Activated naive CD4-positive, alpha-beta T cell treated with anti-CD3 and anti-CD28 coated beads, Interleukin-2, amount 50 U/mL, for 16 hours (primary cell): ENCODE measurements around the gene AP1S1.

Experiments used
- DNase-seq: peaks from one replicate; pipeline ENCODE4 v3.0.0-alpha.2; 2020

The AP1S1 gene

GRCh38 chr7:101159696-101160674 lies 5.7 kb downstream of the AP1S1 start:
- no peak for DNase-seq

DNA sequence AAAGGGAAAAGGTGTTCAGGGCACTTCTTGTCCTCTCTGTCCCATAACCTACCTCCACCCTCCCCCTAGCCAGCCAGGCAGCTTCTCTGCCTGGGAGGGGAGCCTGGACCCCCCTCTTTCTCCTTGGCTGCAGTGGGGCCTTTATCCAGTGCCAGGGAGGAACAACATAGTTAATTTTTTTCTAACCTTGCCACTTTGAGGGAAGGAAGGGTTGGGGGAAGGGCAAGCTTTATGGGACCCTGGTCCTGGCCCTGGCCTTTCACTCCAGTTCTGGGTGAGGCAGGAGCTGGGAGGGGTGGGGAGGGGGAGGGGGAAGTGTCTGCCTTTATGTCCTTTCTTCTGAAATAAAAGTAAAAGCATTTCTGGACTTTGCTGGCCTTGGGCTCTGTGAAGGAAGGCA lies 6.6 kb downstream of the AP1S1 start:
- DNase-seq: no peak

DNA sequence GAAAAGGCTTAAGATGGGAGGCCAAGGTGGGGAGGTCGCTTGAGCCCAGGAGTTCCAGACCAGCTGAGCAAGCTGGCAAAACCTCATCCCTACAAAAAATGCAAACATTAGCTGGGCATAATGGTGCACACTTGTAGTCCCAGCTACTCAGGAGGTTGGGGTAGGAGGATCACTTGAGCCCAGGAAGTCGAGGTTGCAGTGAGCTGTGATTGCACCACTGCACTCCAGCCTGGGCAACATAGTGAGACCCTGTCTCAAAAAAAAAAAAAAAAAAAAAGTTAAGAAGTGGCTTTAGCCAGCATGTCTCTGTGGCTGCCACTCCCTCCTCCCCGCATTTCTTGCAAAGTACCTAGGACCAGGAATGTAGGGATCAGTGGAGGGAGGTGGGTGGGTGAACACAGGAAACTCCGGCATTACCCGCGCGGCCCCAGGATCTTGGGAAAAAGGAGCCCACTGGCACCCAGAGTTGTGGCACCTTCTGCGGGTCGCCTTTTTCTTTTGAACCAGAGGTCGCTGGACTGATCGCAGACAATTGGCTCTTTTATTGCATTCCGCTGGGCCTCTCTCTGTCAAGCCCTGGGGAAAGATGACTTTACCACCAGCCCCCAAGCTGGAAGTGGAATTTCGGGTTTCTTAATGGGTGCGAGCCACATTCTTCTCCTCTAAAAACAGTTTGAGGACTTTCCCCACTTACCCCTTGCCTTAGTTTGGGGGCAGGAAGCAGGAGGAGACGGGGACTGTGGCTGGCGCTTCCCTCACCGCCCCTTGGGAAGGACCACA lies 7.6 kb downstream of the AP1S1 start:
- no peak for DNase-seq

- DNase-seq: no peak
These were observed 8.4 kb downstream of the AP1S1 start for GRCh38 chr7:101162551-101163278.

- no peak for DNase-seq
These were observed 9.2 kb downstream of the AP1S1 start for GRCh38 chr7:101163279-101164070.

DNA sequence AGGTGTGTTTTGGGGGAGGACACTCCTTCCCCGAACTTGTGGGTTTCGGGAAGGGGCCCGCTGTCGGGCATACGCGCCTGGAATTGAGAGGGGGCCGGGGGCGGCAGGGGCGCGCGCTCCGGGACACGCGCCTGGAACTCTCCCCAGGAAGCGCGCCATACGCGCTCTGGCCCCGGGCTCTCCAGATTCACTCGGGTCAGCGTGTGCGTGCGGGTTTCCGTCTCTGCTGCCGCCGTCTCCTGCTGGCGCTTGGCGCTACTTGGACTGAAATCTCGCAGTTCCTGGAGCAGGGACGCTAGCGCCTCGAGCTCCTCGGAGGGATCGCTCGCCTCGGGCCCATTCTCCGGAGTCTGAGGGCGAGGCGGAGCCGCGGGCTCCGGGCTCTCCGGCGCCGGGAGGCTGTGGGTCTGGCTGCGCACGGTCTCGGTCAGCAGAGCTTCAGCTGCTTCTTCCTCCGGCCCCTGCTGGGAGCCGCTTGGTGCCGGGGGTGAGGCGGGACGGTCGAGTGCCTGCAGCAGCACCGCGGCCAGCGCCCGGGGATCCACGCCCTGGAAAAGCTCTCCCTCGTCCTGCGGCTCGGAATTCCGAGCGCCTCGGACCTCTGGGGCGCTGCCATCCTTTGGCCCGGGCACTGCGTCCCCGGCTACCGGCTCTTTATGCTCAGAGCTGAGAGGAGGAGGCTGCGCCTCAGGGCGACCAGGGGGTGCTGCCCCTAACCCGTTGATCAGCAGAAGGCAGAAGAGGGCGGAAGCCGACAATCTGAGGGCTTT lies 10.0 kb downstream of the AP1S1 start:
- no peak for DNase-seq

DNA sequence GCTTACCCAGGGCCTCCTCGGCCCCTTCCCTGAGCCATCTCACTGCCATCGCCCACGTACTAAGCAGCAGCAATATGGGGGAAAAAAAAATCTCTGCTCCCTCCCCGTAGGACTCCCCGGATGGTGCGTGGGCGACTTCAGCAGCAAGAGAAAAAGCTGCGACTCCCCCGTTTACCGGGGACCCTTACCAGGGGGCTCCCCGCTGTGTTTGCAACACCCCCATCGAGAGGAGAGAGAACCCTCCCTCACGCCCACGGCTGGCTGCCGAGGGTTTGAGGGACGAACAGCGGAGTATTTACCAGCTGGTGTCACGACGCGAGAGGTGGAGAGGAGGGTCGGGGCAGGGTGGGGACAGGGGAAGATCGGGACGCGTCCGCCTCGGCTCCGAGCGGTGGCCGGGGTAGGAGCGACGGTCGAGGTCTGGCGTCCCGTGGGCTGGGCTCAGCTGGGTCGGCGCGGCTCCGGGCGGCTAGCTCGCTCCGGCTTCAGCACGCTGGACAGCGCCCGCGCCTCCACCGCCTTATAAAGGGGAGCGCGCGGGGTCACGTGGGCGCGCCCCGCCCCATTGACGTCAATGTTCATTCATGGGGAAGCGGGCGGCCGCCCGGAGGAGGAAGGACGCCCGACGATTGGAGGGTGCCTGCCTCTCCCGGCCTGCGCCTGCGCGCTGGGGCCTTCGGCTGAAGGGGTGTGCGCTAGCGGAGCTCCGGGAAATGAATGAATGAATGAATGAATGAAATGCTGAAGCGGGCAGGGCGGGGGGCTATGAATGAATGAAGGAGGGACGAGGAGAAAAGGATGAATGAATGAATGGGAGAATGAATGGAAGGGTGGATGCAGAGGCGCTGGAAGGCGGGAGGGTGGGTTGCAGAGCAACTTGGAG lies 11.0 kb downstream of the AP1S1 start, which contains the start of gene VGF:
Gene VGF (minus strand): TSS at position 495 of the 883 bp plus-strand sequence. CDS start 726 bp downstream, outside the sequence.
- DNase-seq: peak; percentile 88

GRCh38 chr7:101165958-101166647 lies 11.8 kb downstream of the AP1S1 start:
- DNase-seq: no peak

GRCh38 chr7:101166648-101166908 lies 12.3 kb downstream of the AP1S1 start:
- DNase-seq: no peak

GRCh38 chr7:101166909-101167644 lies 12.8 kb downstream of the AP1S1 start:
- no peak for DNase-seq

GRCh38 chr7:101167645-101168411 lies 13.6 kb downstream of the AP1S1 start:
- no peak for DNase-seq

GRCh38 chr7:101168412-101169049 lies 14.3 kb downstream of the AP1S1 start:
- DNase-seq: peak; percentile 37

DNA sequence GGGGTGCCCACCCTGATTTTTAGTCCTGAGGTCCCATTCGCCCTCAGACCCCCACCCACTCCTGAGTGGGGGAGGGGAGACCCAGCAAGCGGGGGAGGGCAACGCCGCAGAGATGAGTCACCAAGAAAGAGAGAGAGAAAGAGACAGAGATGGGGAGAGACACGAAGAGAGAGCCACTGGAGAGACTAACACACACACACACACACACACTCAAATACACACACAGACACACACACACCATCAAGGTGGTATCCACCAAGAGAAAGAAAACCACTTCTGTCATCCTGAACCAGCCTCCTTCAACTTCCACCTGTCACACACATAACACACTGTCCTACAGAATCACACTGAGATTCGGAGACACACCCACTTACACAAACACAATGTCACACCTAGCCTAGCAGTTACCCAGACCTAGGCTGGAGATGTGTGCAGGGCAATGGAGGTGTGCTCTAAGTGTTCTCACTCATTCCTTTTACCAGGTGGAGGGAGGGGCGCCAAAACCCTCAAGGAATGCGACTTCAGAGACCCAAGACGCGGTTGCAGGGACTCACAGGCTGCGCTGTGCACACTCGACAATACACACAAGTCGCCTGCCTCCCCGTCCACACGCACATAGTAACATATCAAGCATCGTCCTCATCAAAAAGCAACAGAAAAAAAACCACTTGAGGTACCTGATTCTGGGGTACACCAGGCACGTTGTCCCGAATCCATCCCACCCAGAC lies 15.0 kb downstream of the AP1S1 start:
- no peak for DNase-seq

GRCh38 chr7:101169838-101170551 lies 15.7 kb downstream of the AP1S1 start:
- peak; percentile 81 for DNase-seq

GRCh38 chr7:101170617-101171441 lies 16.6 kb downstream of the AP1S1 start:
- DNase-seq: no peak

DNA sequence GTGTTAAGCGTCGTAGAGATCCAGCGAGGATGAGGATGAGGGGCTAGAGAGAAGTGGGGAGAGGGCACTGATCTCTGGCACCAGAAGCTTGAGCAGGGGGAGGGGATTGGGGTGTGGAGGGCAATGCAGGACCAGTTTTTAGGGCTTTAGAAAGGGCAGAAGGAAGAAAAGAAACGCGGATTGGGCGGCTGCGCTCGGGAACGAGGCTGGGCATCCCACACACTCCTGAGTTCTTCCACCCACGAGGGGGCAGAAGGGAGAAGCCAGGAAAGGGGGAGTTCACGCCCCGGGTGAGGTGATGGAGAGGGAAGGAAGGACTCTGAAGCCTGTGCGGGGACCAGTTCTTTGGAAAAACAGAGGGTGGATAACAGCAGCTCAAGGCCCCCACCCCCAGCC lies 17.2 kb downstream of the AP1S1 start:
- DNase-seq: no peak
